NT2/D1 (cell line): Measurements from ENCODE around the gene YBX1.
A peak's percentile ranks its signal among the peaks of the same experiment; 100 is the strongest.
"Not testable (repeated sequence)": the region's sequence is repeated elsewhere in the genome, so short reads cannot be mapped to it uniquely, and the experiment has no call there.

Experiments used
- DNase-seq: peaks from one replicate; pipeline ENCODE4 v3.0.0-alpha.2; 2011; ENCODE audit warnings: low read depth, low spot score
- H3K27me3 ChIP-seq: 2 replicates; pipeline ENCODE4 v1.6.0; 2011; ENCODE audit warnings: mild to moderate bottlenecking; ENCODE audit not compliant: insufficient read length, insufficient read depth
- H3K36me3 ChIP-seq: 2 replicates; pipeline ENCODE4 v1.6.1; 2011; ENCODE audit warnings: mild to moderate bottlenecking, low read length, mixed read lengths; ENCODE audit not compliant: insufficient read depth, insufficient read length
- H3K4me1 ChIP-seq: 2 replicates; pipeline ENCODE4 v1.5.1; 2011; ENCODE audit not compliant: insufficient read depth, insufficient read length
- H3K4me3 ChIP-seq: 2 replicates; pipeline ENCODE4 v1.5.1; 2011; ENCODE audit warnings: low read depth; ENCODE audit not compliant: insufficient read length
- H3K9ac ChIP-seq: 2 replicates; pipeline ENCODE4 v1.6.0; 2011; ENCODE audit warnings: low read depth; ENCODE audit not compliant: insufficient read length
- H3K9me3 ChIP-seq: 2 replicates; pipeline ENCODE4 v1.5.1; 2011; ENCODE audit warnings: mild to moderate bottlenecking, low read length; ENCODE audit not compliant: insufficient read depth
- SUZ12 ChIP-seq: IDR thresholded peaks from 2 replicates; pipeline ENCODE4 v1.6.1; 2011; ENCODE audit not compliant: insufficient read length, insufficient read depth; ENCODE audit errors: extremely low read depth
- YY1 ChIP-seq: IDR thresholded peaks from 2 replicates; pipeline ENCODE4 v1.6.1; 2011; ENCODE audit not compliant: insufficient read length, insufficient read depth
- ZNF274 ChIP-seq: IDR thresholded peaks from 2 replicates; pipeline ENCODE4 v1.6.1; 2011; ENCODE audit warnings: mild to moderate bottlenecking, low read depth, low read length

Gene YBX1

GRCh38 chr1:42746436-42747105 lies 64.4 kb downstream of the YBX1 start:
- no peaks in the 10 kb centered on the region for H3K27me3 ChIP-seq
- no peak overlapping the region for H3K4me3 ChIP-seq
- TF ChIP-seq ZNF274 (no peak), YY1 (no peak), SUZ12 (no peak)
- H3K9ac ChIP-seq: no peak overlapping the region
- peaks cover 14% of the 10 kb centered on the region for H3K4me1 ChIP-seq
- no peak for DNase-seq
- H3K36me3 ChIP-seq: peaks cover 57% of the 10 kb centered on the region
- H3K9me3 ChIP-seq: peaks cover 5% of the 10 kb centered on the region; the same call in 1 of the 2 replicates

- H3K9ac ChIP-seq: no peak overlapping the region
- H3K27me3 ChIP-seq: no peaks in the 10 kb centered on the region
- H3K4me3 ChIP-seq: no peak overlapping the region
- peaks cover 10% of the 10 kb centered on the region; the same call in 1 of the 2 replicates for H3K9me3 ChIP-seq
- TF ChIP-seq SUZ12 (no peak), ZNF274 (no peak), YY1 (no peak)
- peaks cover 13% of the 10 kb centered on the region for H3K4me1 ChIP-seq
- peak; percentile 46 for DNase-seq
- H3K36me3 ChIP-seq: peaks cover 63% of the 10 kb centered on the region
These were observed 64.9 kb downstream of the YBX1 start for GRCh38 chr1:42747125-42747524.

- DNase-seq: no peak
- no peaks in the 10 kb centered on the region for H3K27me3 ChIP-seq
- H3K36me3 ChIP-seq: peaks cover 72% of the 10 kb centered on the region
- H3K4me1 ChIP-seq: peaks cover 13% of the 10 kb centered on the region
- no peak overlapping the region for H3K9ac ChIP-seq
- H3K4me3 ChIP-seq: no peak overlapping the region
- no peak for TF ChIP-seq SUZ12
- no peak for TF ChIP-seq ZNF274
- TF ChIP-seq YY1: no peak
- H3K9me3 ChIP-seq: peaks cover 15% of the 10 kb centered on the region; the same call in 1 of the 2 replicates
These were observed 65.8 kb downstream of the YBX1 start for GRCh38 chr1:42748021-42748420.

GRCh38 chr1:42748461-42749410 lies 66.5 kb downstream of the YBX1 start:
- Histone ChIP-seq H3K36me3 (peaks cover 79% of the 10 kb centered on the region), H3K4me3 (no peak overlapping the region), H3K9me3 (peaks cover 15% of the 10 kb centered on the region; the same call in 1 of the 2 replicates), H3K27me3 (no peaks in the 10 kb centered on the region), H3K4me1 (peaks cover 7% of the 10 kb centered on the region), H3K9ac (no peak overlapping the region)
- no peak for DNase-seq
- TF ChIP-seq ZNF274 (no peak), YY1 (no peak), SUZ12 (no peak)

- TF ChIP-seq YY1 (no peak), SUZ12 (no peak), ZNF274 (no peak)
- Histone ChIP-seq H3K9me3 (peaks cover 15% of the 10 kb centered on the region; the same call in 1 of the 2 replicates), H3K36me3 (peaks cover 89% of the 10 kb centered on the region), H3K27me3 (no peaks in the 10 kb centered on the region), H3K9ac (no peak overlapping the region), H3K4me3 (no peak overlapping the region), H3K4me1 (peaks cover 4% of the 10 kb centered on the region)
- DNase-seq: no peak
These were observed 67.8 kb downstream of the YBX1 start for GRCh38 chr1:42750041-42750440.

GRCh38 chr1:42751511-42752070 lies 69.4 kb downstream of the YBX1 start:
- not testable (repeated sequence) for H3K9ac ChIP-seq, H3K4me3 ChIP-seq, DNase-seq, H3K27me3 ChIP-seq, H3K4me1 ChIP-seq
- peaks cover 89% of the 10 kb centered on the region for H3K36me3 ChIP-seq
- peaks cover 15% of the 10 kb centered on the region; the same call in 1 of the 2 replicates for H3K9me3 ChIP-seq

GRCh38 chr1:42752284-42752683 lies 70.1 kb downstream of the YBX1 start:
- TF ChIP-seq SUZ12 (no peak), YY1 (no peak), ZNF274 (no peak)
- H3K9ac ChIP-seq: no peak overlapping the region
- H3K4me1 ChIP-seq: peaks cover 5% of the 10 kb centered on the region
- no peaks in the 10 kb centered on the region for H3K27me3 ChIP-seq
- peaks cover 89% of the 10 kb centered on the region for H3K36me3 ChIP-seq
- no peak overlapping the region for H3K4me3 ChIP-seq
- no peak for DNase-seq
- H3K9me3 ChIP-seq: peaks cover 15% of the 10 kb centered on the region; the same call in 1 of the 2 replicates
